Activated CD8-positive, alpha-beta memory T cell treated with anti-CD3 and anti-CD28 coated beads, Interleukin-2, amount 50 U/mL, for 48 hours (primary cell): ENCODE measurements around the gene RAB3IP.
"Not testable (repeated sequence)": the region's sequence is repeated elsewhere in the genome, so short reads cannot be mapped to it uniquely, and the experiment has no call there.

ENCODE experiments used
- DNase-seq: peaks from one replicate; pipeline ENCODE4 v3.0.0-alpha.2; 2020

RAB3IP gene

DNA sequence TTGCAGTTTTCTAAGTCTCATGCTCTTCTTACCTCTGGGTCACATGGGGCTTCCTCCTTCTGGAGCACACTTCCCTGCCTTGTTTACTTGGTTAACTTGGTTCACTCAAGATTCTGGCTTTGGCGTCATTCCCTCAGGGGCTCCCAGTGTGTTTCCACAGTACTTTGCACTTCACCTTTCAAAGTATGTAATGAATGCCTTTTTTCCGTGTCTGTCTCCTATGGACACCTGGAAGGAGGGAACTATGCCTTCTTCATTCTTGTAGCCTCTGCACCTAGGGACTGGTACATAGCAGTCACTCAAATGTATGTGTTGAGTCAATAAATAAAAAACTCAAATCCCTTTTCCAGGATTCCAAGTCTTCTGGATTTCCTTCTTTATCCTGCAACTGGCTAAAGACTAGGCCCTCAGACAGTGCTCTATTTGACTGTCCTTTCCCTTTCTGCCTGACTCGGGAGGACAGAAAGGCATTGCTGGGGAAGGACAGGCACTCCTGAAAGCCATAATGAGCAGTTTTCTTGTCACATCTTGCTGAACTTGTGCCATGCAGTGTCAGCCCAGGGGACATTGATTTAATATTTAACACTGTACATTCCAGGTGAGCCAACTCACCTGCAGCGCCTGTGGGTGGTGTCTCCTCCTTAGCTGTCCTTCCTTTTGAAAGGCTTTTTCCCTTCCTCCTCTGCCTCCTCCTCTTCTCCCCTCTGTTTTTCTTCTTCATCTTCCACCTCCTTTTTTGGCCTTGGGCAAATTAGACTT is 99.2 kb downstream of the RAB3IP start:
- DNase-seq, result no peak

DNA sequence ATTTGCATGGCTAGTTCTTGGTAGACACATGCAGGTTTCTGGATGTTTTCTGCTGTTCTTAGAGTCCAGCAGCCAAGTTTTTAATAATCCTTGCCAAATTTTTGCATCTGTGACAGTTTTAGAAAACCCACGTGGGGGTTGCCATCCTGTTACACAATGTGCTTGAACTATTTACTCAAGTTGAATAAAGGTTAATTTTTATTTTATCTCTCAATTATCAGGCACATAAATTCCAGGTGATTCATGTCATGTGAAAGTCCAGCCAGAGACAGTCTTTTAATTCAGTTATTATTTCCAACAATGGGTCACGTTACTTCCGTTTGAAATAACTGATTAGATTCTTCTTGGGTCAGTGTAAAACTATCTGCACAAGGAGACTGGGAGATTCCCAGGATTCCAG is 102.1 kb downstream of the RAB3IP start:
- no peak for DNase-seq

DNA sequence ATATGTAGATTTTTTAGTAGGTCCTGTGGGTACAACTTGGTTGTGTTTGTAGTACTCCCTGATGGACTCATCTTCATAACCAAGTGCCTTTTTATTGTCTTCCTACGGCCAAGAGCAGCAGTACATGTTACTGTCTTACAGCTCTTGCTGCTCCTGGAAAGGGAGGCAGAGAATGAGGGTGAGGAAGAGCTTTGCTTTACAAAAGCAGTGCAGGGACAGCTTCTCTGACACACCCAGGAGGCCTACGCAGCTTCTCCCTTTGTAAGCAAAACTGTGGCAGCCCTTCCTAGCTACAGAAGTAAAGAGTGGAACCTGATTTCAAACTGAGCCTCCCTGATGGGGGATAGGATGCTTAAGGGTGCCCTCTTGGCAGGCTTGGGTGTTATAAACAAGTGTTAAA is 104.9 kb downstream of the RAB3IP start:
- no peak for DNase-seq

DNA sequence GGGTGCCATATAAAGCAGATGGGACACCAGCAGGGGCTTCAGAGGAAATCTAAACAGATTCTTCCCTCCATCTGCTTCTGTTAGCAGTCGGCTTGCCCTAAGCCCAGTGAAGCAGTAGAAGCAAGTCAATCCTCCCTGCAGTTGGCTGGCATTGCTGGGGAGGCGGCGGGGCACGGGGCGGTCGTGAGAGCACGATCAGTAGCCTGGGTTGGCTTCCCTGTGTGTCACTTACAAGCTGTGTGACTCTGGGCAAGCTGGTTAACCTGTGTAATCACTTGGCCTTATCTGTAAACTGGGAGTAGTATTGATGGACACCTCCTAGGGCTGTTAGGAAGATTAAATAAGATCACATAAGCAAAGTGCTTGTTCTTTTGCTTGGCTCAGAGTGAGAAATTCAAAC is 105.8 kb downstream of the RAB3IP start:
- no peak for DNase-seq

DNA sequence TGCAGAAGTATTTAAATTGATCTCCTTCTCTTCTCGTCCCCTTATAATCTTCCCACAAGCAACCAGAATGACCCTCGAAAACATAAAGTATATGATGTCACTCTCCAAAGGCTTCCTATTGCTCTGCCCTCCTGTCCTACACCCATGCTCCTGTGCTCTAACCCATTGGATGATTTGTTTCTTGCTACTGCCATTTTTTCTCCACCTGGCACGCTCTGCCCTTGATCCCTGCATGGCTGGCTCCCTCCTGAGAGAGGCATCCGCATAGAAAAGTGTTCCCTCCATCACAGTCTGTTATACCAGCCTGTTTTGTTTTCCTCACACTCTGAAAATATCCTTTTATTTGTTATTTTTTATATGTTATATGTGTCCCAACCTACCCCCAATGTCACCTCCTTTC is 106.2 kb downstream of the RAB3IP start:
- no peak for DNase-seq

DNA sequence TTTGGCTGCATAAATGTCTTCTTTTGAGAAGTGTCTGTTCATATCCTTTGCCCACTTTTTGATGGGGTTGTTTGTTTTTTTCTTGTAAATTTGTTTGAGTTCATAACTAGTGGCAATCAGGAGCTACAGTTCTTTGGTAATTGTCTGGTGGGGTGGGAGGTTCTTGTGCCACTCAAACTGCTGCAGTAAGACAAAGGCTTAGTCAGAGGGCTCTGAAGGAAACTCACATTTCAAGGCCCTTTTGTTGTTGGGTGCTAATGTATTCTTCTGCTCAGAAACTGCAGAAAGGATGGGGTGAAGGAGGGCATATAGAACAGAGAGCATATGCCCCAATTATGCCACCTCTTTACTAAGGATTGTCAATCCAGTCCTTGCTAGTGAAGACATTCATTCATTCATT is 108.3 kb downstream of the RAB3IP start:
- DNase-seq, result no peak

DNA sequence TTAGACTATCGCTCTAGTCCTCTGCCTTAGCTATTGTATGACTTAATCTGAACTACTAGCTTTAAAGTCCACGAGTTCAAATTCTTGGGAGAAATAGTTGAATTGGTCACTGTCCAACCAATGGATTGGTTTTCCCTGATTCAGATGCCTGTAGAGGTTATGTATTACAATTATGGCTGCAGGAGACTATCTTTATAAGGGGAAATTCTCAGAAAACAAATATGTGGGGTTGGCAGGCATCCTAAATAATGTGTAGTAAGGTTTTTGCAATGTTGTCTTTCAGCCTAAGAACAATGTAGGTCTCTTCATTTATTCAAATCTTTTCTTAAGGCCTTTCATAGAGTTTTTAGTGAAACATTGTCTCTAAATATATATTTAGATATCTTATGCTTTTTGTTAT is 113.3 kb downstream of the RAB3IP start:
- no peak for DNase-seq

DNA sequence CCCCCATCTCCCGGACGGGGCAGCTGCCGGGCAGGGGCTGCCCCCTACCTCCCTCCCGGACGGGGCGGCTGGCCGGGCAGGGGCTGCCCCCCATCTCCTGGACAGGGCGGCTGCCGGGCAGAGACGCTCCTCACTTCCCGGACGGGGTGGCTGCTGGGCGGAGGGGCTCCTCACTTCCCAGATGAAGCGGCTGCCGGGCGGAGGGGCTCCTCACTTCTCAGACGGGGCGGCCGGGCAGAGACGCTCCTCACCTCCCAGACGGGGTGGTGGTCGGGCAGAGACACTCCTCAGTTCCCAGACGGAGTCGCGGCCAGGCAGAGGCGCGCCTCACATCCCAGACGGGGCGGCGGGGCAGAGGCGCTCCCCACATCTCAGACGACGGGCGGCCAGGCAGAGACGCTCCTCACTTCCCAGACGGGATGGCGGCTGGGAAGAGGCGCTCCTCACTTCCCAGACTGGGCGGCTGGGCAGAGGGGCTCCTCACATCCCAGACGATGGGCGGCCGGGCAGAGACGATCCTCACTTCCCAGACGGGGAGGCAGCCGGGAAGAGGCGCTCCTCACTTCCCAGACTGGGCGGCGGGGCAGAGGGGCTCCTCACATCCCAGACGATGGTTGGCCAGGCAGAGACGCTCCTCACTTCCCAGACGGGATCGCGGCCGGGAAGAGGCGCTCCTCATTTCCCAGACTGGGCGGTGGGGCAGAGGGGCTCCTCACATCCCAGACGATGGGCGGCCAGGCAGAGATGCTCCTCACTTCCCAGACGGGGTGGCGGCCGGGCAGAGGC is 114.7 kb downstream of the RAB3IP start:
- not testable (repeated sequence) for DNase-seq

DNA sequence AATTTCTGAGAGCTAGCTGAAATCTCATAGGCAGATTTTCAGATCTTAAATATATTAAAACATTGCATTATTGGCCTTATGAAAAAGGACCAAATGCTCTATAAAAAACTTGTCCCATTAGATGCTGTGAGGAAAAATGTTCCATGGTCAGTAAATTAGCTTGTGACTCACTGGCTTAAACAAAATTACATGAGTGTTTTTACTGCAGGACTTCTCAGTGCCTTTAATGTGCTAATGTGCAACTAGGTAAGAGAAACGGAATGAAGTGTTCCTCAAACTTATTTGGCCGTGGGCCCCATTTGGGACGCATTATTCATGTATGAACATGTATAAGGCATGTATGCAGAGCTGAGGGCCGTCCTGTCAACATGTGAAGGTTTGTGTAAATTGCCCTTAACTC is 128.0 kb downstream of the RAB3IP start:
- DNase-seq, result no peak

DNA sequence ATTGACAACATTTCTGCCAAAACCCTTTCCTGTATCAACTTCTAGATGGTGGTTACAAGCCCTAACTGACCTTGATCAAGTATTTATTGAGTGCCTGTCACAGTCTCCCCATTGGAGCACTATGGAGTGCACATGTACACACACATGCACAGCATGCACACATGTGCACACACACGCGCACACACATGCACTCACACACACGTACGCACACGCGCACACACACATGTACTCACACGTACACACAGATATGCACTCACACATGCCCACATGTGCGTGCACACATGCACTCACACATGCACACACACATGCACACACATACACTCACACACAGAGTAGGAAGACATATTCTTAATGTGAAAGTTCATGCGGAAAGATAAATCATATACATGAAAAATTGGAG is 130.0 kb downstream of the RAB3IP start:
- no peak for DNase-seq

DNA sequence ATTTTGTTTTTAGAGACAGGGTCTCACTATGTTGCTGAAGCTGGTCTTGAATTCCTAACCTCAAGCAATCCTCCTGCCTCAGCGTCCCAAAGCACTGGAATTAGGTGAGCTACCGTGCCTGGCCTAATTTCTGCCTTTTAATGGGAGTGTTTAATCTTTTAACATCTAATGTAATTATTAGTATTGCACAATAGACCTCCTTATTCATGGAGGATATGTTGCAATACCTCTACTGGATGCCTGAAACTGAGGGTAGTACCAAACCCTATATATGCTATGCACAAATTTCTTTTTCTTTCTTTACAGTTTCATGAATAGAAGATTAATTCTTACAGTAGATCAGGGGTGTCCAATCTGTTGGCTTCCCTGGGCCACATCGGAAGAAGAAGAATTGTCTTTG is 134.1 kb downstream of the RAB3IP start:
- DNase-seq, result no peak
